Fibroblast of the aortic adventitia (primary cell): ENCODE data around the gene TBKBP1. TPM values are rescaled to one million over a fixed set of nuclear protein-coding genes. Genes with fewer than 3 reads are reported as not detected.

Experiments used
- DNase-seq: peaks from one replicate; pipeline ENCODE4 v3.0.0-alpha.2; 2010; ENCODE audit warnings: low read depth
- H3K4me3 ChIP-seq: 2 replicates; pipeline ENCODE4 v1.5.1; 2011; ENCODE audit warnings: low read depth, mild to moderate bottlenecking, control low read depth, low read length, moderate library complexity
- total RNA-seq: library from RNA; depleted of rRNA; stranded (reverse); fragments of >200 nt; gene quantifications from 2 replicates; pipeline ENCODE4 v1.2.3, GENCODE V29; 2012; ENCODE audit warnings: low replicate concordance
- TF ChIP-seq, protein P1 (sequence below): IDR thresholded peaks from 2 replicates; pipeline ENCODE4 v1.5.1; 2011; ENCODE audit warnings: mild to moderate bottlenecking, low read length, control low read depth, inconsistent platforms; ENCODE audit not compliant: insufficient read depth

Gene TBKBP1
- total RNA-seq, 1 donor: 9.5 TPM

- TF ChIP-seq, protein P1, sequence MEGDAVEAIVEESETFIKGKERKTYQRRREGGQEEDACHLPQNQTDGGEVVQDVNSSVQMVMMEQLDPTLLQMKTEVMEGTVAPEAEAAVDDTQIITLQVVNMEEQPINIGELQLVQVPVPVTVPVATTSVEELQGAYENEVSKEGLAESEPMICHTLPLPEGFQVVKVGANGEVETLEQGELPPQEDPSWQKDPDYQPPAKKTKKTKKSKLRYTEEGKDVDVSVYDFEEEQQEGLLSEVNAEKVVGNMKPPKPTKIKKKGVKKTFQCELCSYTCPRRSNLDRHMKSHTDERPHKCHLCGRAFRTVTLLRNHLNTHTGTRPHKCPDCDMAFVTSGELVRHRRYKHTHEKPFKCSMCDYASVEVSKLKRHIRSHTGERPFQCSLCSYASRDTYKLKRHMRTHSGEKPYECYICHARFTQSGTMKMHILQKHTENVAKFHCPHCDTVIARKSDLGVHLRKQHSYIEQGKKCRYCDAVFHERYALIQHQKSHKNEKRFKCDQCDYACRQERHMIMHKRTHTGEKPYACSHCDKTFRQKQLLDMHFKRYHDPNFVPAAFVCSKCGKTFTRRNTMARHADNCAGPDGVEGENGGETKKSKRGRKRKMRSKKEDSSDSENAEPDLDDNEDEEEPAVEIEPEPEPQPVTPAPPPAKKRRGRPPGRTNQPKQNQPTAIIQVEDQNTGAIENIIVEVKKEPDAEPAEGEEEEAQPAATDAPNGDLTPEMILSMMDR: no peak
- DNase-seq: no peak
- no peak overlapping the region for H3K4me3 ChIP-seq
Measured at GRCh38 chr17:47703671-47704070, 9.7 kb downstream of the TBKBP1 start.

GRCh38 chr17:47704116-47704515, 10.2 kb downstream of the TBKBP1 start:
- TF ChIP-seq, protein P1: no peak
- DNase-seq: no peak
- H3K4me3 ChIP-seq: no peak overlapping the region

DNA sequence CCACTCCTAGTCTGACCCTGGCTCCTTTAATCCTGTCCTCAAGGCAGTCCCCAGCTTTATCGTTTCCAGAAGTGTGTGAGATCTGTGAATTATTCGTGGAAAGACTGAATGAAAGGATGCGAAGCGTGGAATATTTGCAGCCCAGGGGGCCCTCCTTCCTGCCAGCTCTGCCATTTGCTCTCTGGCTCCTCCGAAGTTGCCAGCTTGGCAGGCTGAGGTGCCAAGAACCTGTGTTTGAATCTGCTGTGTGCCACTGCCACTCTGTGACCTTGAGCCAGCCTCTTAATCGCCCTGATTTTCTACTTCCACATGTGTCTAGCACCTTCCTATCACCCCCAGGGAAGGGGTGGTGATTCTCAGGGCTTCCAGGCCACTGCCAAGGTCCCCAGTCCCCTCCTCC, 10.8 kb downstream of the TBKBP1 start:
- TF ChIP-seq, protein P1: no peak
- no peak for DNase-seq
- no peak overlapping the region for H3K4me3 ChIP-seq

DNA sequence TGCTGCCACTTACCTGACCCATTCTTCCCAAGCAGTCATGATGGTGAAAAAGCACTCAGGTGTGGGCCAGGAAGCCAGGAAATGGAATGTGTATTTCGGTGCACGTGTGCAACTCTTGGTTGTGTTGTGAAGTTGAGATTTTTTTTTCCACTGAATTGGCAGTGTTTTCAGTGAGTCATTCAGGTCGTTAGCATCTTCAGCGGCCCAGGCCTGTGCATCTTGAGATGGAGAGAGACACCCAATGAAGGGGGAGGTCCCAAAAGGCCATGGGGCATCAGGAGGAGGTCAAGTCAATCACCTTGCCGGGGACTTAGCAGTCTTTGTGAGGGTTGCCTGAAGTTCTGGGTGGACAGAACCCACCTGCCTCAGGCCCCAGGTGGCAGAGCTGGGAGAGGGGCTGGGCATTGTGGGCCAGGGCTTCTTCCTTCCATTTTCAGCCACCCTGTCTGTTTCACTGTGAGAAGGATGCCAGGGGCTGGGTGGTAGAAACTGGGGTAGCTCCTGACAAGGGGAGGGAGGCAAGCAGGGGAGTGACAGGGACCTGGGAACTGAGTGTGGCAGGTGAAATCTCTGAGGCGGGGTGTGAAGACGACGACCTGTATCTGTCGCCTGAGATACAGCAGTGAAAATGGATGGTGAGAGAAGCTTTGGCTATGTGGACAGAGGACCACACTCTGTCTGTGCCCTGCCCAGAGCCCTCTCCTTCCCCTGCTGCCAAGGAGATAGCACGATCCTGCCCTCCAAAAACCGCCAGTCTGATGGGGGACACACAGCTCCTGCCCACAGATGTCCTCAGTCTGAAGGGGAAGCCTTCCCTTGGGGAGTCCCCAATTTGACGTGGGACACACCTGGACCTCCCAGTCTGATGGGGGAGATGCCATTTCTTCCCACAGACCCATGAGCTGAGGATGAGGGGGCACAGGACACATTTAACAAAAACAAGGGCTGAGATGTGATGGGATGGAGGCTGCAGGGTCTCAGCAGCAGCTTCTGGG, 11.9 kb downstream of the TBKBP1 start:
- no peak overlapping the region for H3K4me3 ChIP-seq
- DNase-seq: no peak

DNA sequence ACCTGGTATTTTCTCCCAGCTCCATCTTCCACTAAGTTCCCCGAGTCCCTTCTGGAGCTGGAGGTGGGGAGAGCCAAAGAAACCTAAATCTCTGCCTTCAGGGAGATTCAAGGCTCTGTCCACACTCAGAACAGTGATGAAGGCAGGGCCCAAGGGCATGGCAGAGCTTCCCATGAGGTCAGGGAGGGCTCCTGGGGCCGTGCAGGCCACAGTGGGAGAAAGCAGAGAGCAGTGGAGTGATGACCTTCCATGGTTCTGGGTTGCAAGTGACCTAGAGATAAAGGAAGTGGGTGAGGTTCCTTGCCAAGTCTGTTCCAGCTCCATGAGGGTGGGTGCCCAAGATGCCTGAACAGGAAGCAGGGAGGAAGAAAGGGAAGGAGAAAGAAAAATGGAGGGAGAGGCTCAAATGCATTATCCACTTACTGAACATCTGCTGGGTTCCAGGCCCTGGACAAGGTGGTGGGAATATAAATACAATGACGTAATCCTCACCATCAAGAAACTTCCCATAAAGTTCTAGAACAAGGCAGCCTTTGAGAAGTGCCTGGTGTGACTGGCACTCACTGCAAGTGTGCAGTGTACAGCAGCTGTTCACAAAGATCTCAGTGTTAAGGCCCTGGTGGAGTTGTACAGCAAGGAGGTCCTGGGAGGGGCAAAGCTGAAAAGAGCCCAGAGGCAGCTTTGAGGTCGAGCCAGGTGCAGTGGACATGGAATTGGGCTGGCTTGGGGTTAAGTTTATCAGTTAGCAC, 13.3 kb downstream of the TBKBP1 start:
- DNase-seq: no peak
- TF ChIP-seq, protein P1: no peak
- no peak overlapping the region for H3K4me3 ChIP-seq

More for the DNA sequence above, 11.9 kb downstream of the TBKBP1 start:
- TF ChIP-seq, protein P1: no peak

- TF ChIP-seq, protein P1: no peak
- H3K4me3 ChIP-seq: peak overlapping the region; percentile 50
- no peak for DNase-seq
Measured at GRCh38 chr17:47707884-47708283, 13.9 kb downstream of the TBKBP1 start.
